Heart right ventricle (tissue), 16 donors: ENCODE measurements around the gene IFIT5. TPM values are rescaled to one million over a fixed set of nuclear protein-coding genes. Genes with fewer than 3 reads are reported as not detected.

Experiments
- ATAC-seq, 8 donors: fragments of 200-7000 bp; cut with Tn5 transposase; one replicate each; pipeline ENCODE4 v1.9.1; 2020; ENCODE audit warnings: mild to moderate bottlenecking in 8 of 8, moderate library complexity in 8 of 8, moderate number of reproducible peaks in 1 of 8
- DNase-seq, 2 donors: peaks; one replicate each; pipeline ENCODE4 v3.0.0-alpha.2; 2020
- H3K27ac ChIP-seq, 10 donors: fragments of 200-600 bp; sonication (generic) in 2 of 10; one replicate each; pipeline versions ENCODE4 v1.5.0 to v1.8.0; 2020 to 2022; ENCODE audit warnings: mild to moderate bottlenecking in 3 of 10
- H3K27me3 ChIP-seq, 7 donors: fragments of 200-600 bp; one replicate each; pipeline ENCODE4 v1.8.0; 2021 to 2022; ENCODE audit warnings: mild to moderate bottlenecking in 2 of 7
- H3K36me3 ChIP-seq, 9 donors: fragments of 200-600 bp; sonication (generic) in 1 of 9; one replicate each; pipeline versions ENCODE4 v1.5.0 to v1.8.0; 2020 to 2022; ENCODE audit warnings: mild to moderate bottlenecking in 2 of 9
- H3K4me1 ChIP-seq, 9 donors: fragments of 200-600 bp; sonication (generic) in 1 of 9; one replicate each; pipeline versions ENCODE4 v1.5.0 to v1.8.0; 2020 to 2022; ENCODE audit warnings: mild to moderate bottlenecking in 4 of 9
- H3K4me3 ChIP-seq, 10 donors: fragments of 200-600 bp; sonication (generic) in 2 of 10; one replicate each; pipeline versions ENCODE4 v1.5.0 to v1.8.0; 2020 to 2022; ENCODE audit warnings: mild to moderate bottlenecking in 7 of 10, moderate library complexity in 2 of 10
- H3K9me3 ChIP-seq, 11 donors: fragments of 200-600 bp in 10 of 11; sonication (generic) in 2 of 11; one replicate each; pipeline versions ENCODE4 v1.5.0 to v1.8.0; 2013 to 2022; ENCODE audit warnings: mild to moderate bottlenecking in 2 of 11, control low read depth in 1 of 11, moderate library complexity in 1 of 11
- CTCF ChIP-seq, 9 donors: fragments of 200-600 bp; sonication (generic) in 2 of 9; IDR thresholded peaks; one replicate each; pipeline versions ENCODE4 v1.5.0 to v1.8.0; 2021 to 2022; ENCODE audit warnings: antibody characterized with exemption in 9 of 9, mild to moderate bottlenecking in 5 of 9, moderate library complexity in 1 of 9
- WGBS, 2 donors: extraction: QIAGEN DNeasy Blood & Tissue Kit; methylation state at CpG; one replicate each; pipeline ENCODE4 v1.1.7; 2013; ENCODE audit warnings: inconsistent platforms in 1 of 2; 5-methylcytosine and 5-hydroxymethylcytosine counted together
- intact Hi-C, 10 donors: fragments of 100-400 bp; cut with DNase I; formaldehyde crosslinking; loops; one replicate each; pipeline versions ENCODE4 v1.11.1 to v1.14.2; 2022
- polyA plus RNA-seq, 2 donors: library from polyadenylated mRNA; stranded (reverse); fragments of 200-250 nt; gene quantifications; one replicate each; pipeline ENCODE4 v1.2.3, GENCODE V29; 2013
- total RNA-seq, 10 donors: library from RNA; stranded (reverse); fragmentation: NEBNext Ultra II Directional in 3 of 10; extraction: Animal tissue kit (Norgen Biotek cat#: 25700) in 3 of 10; gene quantifications; one replicate each; pipeline versions ENCODE4 v1.2.1 to v1.2.4, GENCODE V29; 2021 to 2023
- donor health status: Arrhythmogenic right ventricular cardiomyopathy.
- donor health status: ischemic (EF 13 %, LVEDD 7.1; RV severe dilation, severe dysfunction).
- donor health status: healthy with polysubstance abuse.
- donor health status: DM: no; HTN: yes; CAD: no.
- donor health status: DM: no; HTN: no; CAD: no.
- donor health status: ischemic (EF 25% LVEDD 6.9; RV normal size, moderate dysfunction).
- donor health status: ischemic (EF 25% LVEDD 5.7; RV mildly dilated, moderate dysfunction).
- donor health status: healthy.
- donor health status: DM: yes; HTN: yes; CAD: no.
- donor health status: Ischemic cardiomyopathy.
- donor health status: ischemic (EF 35%, LVEDD 5.7; RV mildly dilated, moderate dysfunction).
- donor health status: nonischemic (EF 11% LVEDD 7.7; RV severe dilation, severe dysfunction).
- donor health status: DM: yes; HTN: yes; CAD: no.
- donor health status: PGD.
- donor health status: ischemic (EF 29% LVEDD 5.4; RV normal size, mild dysfunction).
- donor health status: nonischemic (EF 23%, LVEDD 6.1; RV moderate dilation, normal function).

The IFIT5 gene
- total and polyA plus RNA-seq, 12 donors: 5.4 to 16.9 (median 11.0) TPM

- intact Hi-C loops: loop anchor here in 1 of 10 donors (5.0 kb wide), 1 partner anchor 112 kb away; no protein-coding TSS in a partner anchor
- WGBS, 2 donors: 59 to 61% methylated on average over 5 of the region's 5 CpGs
- ATAC-seq: peak in 4 of 8 donors; percentile 11 to 36 (median 28)
- Histone ChIP-seq H3K4me1 (peaks cover 10 to 43% (median 26%) of the 10 kb centered on the region in 9 donors), H3K9me3 (no peaks in the 10 kb centered on the region), H3K27me3 (no peaks in the 10 kb centered on the region), H3K4me3 (no peak overlapping the region), H3K27ac (peak overlapping the region in 4 of 10 donors; percentile 29 to 57 (median 42)), H3K36me3 (no peaks in the 10 kb centered on the region)
- peak in 8 of 9 donors; percentile 36 to 68 (median 60) for TF ChIP-seq CTCF (IDR thresholded peaks at IDR 0.05)
- DNase-seq: no peak
Observed at GRCh38 chr10:89369156-89370105, 44.9 kb upstream of the IFIT5 start.

GRCh38 chr10:89371079-89371478, 43.3 kb upstream of the IFIT5 start:
- Histone ChIP-seq H3K9me3 (no peaks in the 10 kb centered on the region), H3K27ac (no peak overlapping the region), H3K27me3 (no peaks in the 10 kb centered on the region), H3K4me3 (no peak overlapping the region), H3K36me3 (no peaks in the 10 kb centered on the region), H3K4me1 (peaks cover 12 to 53% (median 35%) of the 10 kb centered on the region in 9 donors)
- intact Hi-C loops: loop anchor here in 1 of 10 donors (5.0 kb wide), 1 partner anchor 114 kb away; no protein-coding TSS in a partner anchor
- no peak for DNase-seq
- ATAC-seq: no peak
- no peak for TF ChIP-seq CTCF (IDR thresholded peaks at IDR 0.05)

- H3K27me3 ChIP-seq: no peaks in the 10 kb centered on the region
- no peaks in the 10 kb centered on the region for H3K36me3 ChIP-seq
- no peak overlapping the region for H3K27ac ChIP-seq
- TF ChIP-seq CTCF (IDR thresholded peaks at IDR 0.05): no peak
- ATAC-seq (no peak), DNase-seq (no peak)
- 36 to 56% methylated on average over 3 of the region's 3 CpGs for WGBS, 2 donors
- peaks cover 12 to 53% (median 35%) of the 10 kb centered on the region in 9 donors for H3K4me1 ChIP-seq
- H3K4me3 ChIP-seq: no peak overlapping the region
- H3K9me3 ChIP-seq: no peaks in the 10 kb centered on the region
- intact Hi-C loops: loop anchor here in 1 of 10 donors (5.0 kb wide), 1 partner anchor 115 kb away; no protein-coding TSS in a partner anchor
Observed at GRCh38 chr10:89371987-89372386, 42.4 kb upstream of the IFIT5 start.

- 5 to 6% methylated on average over 3 of the region's 3 CpGs for WGBS, 2 donors
- H3K36me3 ChIP-seq: no peaks in the 10 kb centered on the region
- intact Hi-C loops: loop anchor here in 3 of 10 donors (2.0 to 5.0 kb wide), 3 partner anchors 15 to 117 kb away; partner anchors contain the start of gene IFIT5 (in 1 of the 3)
- no peaks in the 10 kb centered on the region for H3K9me3 ChIP-seq
- peak overlapping the region in 3 of 10 donors; percentile 12 to 23 (median 13) for H3K4me3 ChIP-seq
- H3K27ac ChIP-seq: peak overlapping the region; percentile 54 to 89 (median 84)
- no peak for TF ChIP-seq CTCF (IDR thresholded peaks at IDR 0.05)
- DNase-seq: peak; percentile 52 to 92
- ATAC-seq: peak; percentile 94 to 99 (median 98)
- H3K27me3 ChIP-seq: no peaks in the 10 kb centered on the region
- H3K4me1 ChIP-seq: peaks cover 12 to 38% (median 28%) of the 10 kb centered on the region in 9 donors
Observed at GRCh38 chr10:89373916-89374711, 40.3 kb upstream of the IFIT5 start.
